ENCODE data around the gene KLC3. TPM values are rescaled to one million over a fixed set of nuclear protein-coding genes. Genes with fewer than 3 reads are reported as not detected.
A peak's percentile ranks its signal among the peaks of the same experiment; 100 is the strongest.

Gene KLC3
- 0.37 TPM in 1 of 2 replicates, not detected in the other for total RNA-seq (2014; rRNA removed; shearing (Covaris generic))

DNA sequence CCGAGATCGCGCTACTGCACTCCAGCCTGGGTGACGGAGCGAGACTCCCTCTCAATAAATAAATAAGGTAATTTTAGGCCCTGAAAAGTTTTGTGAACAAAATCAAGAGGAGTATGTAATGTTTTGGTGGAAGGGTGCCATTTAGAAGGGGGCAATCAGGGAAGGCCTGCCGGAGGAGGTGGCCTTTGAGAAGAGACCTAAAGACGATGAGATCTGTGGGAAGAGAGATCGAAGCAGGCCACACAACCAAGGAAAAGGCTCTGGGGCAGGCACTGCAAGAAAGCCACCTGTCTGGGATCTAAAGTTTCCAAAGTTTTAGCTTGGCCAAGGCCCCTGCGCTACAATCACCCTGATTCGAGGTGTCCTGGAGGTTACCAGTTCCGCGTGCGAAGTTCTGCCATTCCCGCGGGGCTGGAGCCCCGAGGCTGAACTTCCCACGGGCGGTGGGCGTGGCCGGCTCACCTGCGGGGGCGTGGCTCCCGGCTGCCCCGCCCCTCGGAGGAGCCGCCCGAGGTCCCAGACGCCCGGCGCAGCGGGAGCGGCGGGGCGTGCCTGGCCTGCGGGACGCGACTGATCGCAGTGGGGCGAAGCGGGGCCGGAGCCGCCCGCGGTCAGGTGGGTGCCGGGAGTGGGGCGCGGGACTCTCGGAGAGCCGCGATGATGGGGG is at the start of gene KLC3:
Gene KLC3, plus strand, starts transcription at position 519 of the 667 bp plus-strand sequence. CDS start 4,792 bp downstream, outside the sequence.
- Histone ChIP-seq H3K27me3 (replicated peaks) (peaks cover 23% of the 10 kb centered on the region), H3K27ac (no peak within 1 kb of the TSS), H3K4me1 (replicated peaks) (peaks cover 8% of the 10 kb centered on the region), H3K4me3 (peak within 1 kb of the TSS; percentile 20; the same call in 1 of the 2 replicates), H3K9me3 (replicated peaks) (no peaks in the 10 kb centered on the region), H3K36me3 (no peaks in the 10 kb centered on the region)
- no peak for DNase-seq (ENCODE audit: low read depth in 1 of 2, low spot score in 2 of 2)

DNA sequence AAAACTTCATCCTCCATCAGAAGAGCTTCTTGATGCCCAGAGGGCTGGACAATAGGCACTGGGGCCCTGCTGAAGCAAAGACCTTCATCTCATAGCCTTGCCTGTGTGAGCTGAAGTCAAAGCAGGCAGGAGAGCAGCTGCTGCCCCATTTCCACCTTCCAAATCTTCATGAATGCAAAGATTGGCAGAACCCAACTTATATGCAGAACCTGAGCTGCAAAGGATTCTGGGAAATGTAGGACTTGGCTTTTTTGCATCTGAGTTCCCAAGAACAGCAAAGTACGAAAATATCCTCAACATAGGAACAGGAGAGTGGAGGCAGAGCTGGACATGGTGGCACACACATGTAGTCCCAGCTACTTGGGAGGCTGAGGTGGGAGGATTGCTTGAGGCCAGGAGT is 48.7 kb upstream of the KLC3 start:
- H3K4me3 ChIP-seq: no peak overlapping the region
- no peak overlapping the region for H3K27ac ChIP-seq
- H3K36me3 ChIP-seq: peaks cover 56% of the 10 kb centered on the region
- H3K9me3 ChIP-seq (replicated peaks): no peaks in the 10 kb centered on the region
- H3K4me1 ChIP-seq (replicated peaks): no peaks in the 10 kb centered on the region
- H3K27me3 ChIP-seq (replicated peaks): no peaks in the 10 kb centered on the region
- no peak for DNase-seq (ENCODE audit: low read depth in 1 of 2, low spot score in 2 of 2)

DNA sequence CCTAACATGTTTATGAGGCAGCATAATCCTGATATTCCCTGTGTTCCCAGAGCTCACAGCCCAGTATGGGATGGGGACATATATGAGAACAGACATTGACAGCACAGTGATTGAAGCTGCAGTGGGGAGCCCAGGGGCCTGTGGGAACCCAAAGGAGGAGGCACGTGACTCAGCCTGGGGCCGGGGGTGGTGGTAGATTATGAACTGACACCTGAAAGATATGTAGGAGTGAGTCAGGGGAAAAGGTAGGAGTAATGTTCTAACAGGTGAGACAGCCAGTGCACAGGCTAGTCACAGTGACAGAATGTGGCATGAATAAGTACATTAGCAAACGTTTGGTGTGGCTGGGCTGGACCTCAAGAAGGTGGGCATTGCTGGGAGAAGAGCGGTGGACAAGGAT is 46.9 kb upstream of the KLC3 start:
- Histone ChIP-seq H3K27ac (no peak overlapping the region), H3K27me3 (replicated peaks) (no peaks in the 10 kb centered on the region), H3K9me3 (replicated peaks) (no peaks in the 10 kb centered on the region), H3K36me3 (peaks cover 47% of the 10 kb centered on the region), H3K4me1 (replicated peaks) (no peaks in the 10 kb centered on the region), H3K4me3 (no peak overlapping the region)
- DNase-seq (ENCODE audit: low read depth in 1 of 2, low spot score in 2 of 2): no peak

DNA sequence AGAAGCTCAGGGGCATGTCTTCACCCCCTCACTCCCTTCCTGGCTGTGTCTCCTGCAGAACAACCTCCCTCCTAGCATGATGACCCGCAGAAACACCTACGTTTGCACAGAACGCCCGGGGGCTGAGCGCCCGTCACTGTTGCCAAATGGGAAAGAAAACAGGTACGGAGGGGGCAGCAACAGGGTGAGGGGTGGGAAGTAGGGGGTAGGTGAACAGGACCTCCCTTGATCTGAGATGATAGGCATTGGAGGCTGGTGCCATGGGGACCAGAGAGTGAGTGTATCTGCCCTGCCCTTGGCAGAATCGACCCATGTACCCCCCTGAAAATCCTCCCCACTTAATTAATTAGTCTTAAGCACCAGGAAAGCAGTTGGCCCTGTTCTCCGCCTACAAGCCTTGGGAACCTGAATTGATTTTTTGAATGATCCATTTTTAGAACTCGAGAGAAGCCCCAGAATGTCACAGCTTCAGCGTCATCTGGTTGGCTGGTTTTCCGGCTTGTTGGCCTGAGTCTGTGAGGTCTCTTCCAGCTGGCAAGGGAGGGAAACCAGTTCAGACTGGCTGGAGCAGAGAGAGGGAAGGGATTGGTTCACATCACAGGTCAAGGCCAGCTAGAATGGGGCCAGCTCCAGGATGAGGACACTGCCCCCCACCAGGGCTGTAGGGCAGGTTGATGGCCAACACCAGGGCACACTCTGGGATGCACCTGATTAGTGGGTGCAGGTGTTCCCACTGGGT is 46.1 kb upstream of the KLC3 start:
- Histone ChIP-seq H3K9me3 (replicated peaks) (no peaks in the 10 kb centered on the region), H3K27me3 (replicated peaks) (no peaks in the 10 kb centered on the region), H3K4me1 (replicated peaks) (no peaks in the 10 kb centered on the region), H3K27ac (no peak overlapping the region), H3K4me3 (no peak overlapping the region), H3K36me3 (peaks cover 48% of the 10 kb centered on the region)
- DNase-seq (ENCODE audit: low read depth in 1 of 2, low spot score in 2 of 2): no peak

DNA sequence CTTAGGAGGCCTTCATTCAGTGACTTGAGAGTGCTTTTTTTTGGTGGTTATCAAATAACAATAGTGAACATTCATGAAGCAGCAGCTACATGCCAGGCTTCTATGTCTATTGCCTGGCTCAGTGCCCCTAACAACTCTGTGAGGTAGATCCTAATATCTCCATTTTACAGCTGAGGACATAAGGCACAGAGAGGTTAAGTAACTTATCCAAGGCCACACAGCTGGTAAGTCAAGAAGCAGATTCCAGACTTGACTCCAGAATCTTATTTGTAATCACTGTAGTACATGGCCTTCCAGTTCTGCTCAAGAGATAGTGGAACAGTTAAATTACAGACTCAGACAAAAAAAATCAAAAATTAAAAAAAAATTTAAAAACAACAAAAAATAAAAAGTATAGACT is 44.7 kb upstream of the KLC3 start:
- Histone ChIP-seq H3K4me3 (no peak overlapping the region), H3K27ac (no peak overlapping the region), H3K27me3 (replicated peaks) (no peaks in the 10 kb centered on the region), H3K4me1 (replicated peaks) (no peaks in the 10 kb centered on the region), H3K36me3 (peaks cover 46% of the 10 kb centered on the region), H3K9me3 (replicated peaks) (no peaks in the 10 kb centered on the region)
- no peak for DNase-seq (ENCODE audit: low read depth in 1 of 2, low spot score in 2 of 2)

DNA sequence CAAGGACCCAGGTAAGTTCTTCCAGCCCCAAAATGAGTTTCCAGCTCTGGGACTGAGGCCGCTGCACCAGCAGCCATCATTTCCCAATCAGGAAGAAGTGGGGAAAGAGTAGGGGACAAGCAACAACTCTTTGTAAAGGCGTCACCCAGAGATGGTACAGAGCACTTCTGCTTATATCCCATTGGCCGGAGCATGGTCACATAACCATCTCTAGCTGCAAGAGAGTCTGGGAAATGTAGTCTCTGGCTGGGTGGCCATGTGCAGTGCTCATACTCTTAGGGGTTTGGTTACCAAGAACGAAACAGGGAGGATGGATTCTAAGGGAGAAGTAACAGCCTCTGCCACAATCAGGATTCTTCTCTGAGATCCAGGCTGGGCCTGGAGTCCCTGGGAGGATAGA is 44.2 kb upstream of the KLC3 start:
- Histone ChIP-seq H3K27me3 (replicated peaks) (no peaks in the 10 kb centered on the region), H3K36me3 (peaks cover 41% of the 10 kb centered on the region), H3K4me1 (replicated peaks) (no peaks in the 10 kb centered on the region), H3K27ac (no peak overlapping the region), H3K4me3 (no peak overlapping the region), H3K9me3 (replicated peaks) (no peaks in the 10 kb centered on the region)
- no peak for DNase-seq (ENCODE audit: low read depth in 1 of 2, low spot score in 2 of 2)

DNA sequence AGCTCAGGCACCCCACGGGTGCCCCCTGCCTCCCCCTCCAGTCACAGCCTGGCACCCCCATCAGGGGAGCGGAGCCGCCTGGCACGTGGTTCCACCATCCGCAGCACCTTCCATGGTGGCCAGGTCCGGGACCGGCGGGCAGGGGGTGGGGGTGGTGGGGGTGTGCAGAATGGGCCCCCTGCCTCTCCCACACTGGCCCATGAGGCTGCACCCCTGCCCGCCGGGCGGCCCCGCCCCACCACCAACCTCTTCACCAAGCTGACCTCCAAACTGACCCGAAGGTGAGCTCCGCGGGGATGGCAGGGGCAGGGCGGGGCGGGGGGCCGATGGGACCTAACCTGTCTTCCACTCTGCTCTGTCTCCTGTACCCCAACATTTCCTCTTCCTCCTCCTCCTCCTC is 42.9 kb upstream of the KLC3 start:
- H3K36me3 ChIP-seq: peaks cover 35% of the 10 kb centered on the region
- DNase-seq (ENCODE audit: low read depth in 1 of 2, low spot score in 2 of 2): no peak
- no peaks in the 10 kb centered on the region for H3K9me3 ChIP-seq (replicated peaks)
- H3K27ac ChIP-seq: no peak overlapping the region
- no peaks in the 10 kb centered on the region for H3K27me3 ChIP-seq (replicated peaks)
- H3K4me3 ChIP-seq: no peak overlapping the region
- H3K4me1 ChIP-seq (replicated peaks): no peaks in the 10 kb centered on the region

DNA sequence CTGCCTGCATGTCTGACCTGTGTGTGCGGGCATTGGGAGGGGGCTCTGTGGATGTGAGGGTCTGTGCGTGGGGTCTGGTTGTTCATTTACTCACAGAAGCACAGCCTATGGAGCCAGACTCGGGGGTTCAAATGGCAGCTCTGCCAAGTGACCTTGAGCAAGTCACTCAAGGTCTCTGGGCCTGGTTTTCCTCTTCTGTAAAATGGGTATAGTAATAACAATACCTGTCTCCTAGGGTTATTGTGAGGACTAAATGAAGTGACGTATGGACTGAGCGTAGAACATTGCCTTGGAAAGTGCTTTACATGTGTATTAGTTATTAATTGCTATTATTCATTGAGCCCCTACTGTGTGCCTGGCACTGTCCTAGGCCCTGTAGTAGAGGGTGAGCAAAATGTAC is 42.3 kb upstream of the KLC3 start:
- H3K4me3 ChIP-seq: no peak overlapping the region
- H3K36me3 ChIP-seq: peaks cover 34% of the 10 kb centered on the region
- no peaks in the 10 kb centered on the region for H3K4me1 ChIP-seq (replicated peaks)
- H3K27me3 ChIP-seq (replicated peaks): no peaks in the 10 kb centered on the region
- H3K27ac ChIP-seq: no peak overlapping the region
- DNase-seq (ENCODE audit: low read depth in 1 of 2, low spot score in 2 of 2): no peak
- no peaks in the 10 kb centered on the region for H3K9me3 ChIP-seq (replicated peaks)

DNA sequence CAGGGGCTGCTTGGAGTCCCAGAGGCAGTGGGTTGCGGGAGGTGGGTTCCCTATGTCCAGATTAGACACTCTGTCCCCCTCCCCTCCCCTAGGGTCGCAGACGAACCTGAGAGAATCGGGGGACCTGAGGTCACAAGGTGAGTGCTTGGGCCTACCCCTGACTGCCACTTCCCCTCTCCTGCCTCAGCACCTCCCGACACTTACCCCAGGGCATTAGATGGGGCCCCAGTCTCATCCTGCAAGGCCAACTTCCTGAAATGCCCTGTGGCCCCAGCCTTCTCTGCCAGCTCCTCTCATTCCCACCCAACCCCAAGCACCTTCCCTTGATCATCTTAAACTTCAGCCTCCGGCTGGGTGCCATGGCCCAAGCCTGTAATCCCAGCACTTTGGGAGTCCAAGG is 40.8 kb upstream of the KLC3 start:
- no peaks in the 10 kb centered on the region for H3K9me3 ChIP-seq (replicated peaks)
- H3K4me3 ChIP-seq: no peak overlapping the region
- H3K27ac ChIP-seq: no peak overlapping the region
- H3K27me3 ChIP-seq (replicated peaks): no peaks in the 10 kb centered on the region
- DNase-seq (ENCODE audit: low read depth in 1 of 2, low spot score in 2 of 2): no peak
- no peaks in the 10 kb centered on the region for H3K4me1 ChIP-seq (replicated peaks)
- peaks cover 27% of the 10 kb centered on the region for H3K36me3 ChIP-seq

DNA sequence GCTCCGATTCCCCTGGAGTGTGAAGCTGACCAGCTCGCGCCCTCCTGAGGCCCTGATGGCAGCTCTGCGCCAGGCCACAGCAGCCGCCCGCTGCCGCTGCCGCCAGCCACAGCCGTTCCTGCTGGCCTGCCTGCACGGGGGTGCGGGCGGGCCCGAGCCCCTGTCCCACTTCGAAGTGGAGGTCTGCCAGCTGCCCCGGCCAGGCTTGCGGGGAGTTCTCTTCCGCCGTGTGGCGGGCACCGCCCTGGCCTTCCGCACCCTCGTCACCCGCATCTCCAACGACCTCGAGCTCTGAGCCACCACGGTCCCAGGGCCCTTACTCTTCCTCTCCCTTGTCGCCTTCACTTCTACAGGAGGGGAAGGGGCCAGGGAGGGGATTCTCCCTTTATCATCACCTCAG is 38.1 kb upstream of the KLC3 start:
- no peak overlapping the region for H3K27ac ChIP-seq
- no peaks in the 10 kb centered on the region for H3K27me3 ChIP-seq (replicated peaks)
- no peaks in the 10 kb centered on the region for H3K9me3 ChIP-seq (replicated peaks)
- peaks cover 12% of the 10 kb centered on the region; the same call in 1 of the 2 replicates for H3K36me3 ChIP-seq
- DNase-seq (ENCODE audit: low read depth in 1 of 2, low spot score in 2 of 2): no peak
- no peaks in the 10 kb centered on the region for H3K4me1 ChIP-seq (replicated peaks)
- H3K4me3 ChIP-seq: no peak overlapping the region

DNA sequence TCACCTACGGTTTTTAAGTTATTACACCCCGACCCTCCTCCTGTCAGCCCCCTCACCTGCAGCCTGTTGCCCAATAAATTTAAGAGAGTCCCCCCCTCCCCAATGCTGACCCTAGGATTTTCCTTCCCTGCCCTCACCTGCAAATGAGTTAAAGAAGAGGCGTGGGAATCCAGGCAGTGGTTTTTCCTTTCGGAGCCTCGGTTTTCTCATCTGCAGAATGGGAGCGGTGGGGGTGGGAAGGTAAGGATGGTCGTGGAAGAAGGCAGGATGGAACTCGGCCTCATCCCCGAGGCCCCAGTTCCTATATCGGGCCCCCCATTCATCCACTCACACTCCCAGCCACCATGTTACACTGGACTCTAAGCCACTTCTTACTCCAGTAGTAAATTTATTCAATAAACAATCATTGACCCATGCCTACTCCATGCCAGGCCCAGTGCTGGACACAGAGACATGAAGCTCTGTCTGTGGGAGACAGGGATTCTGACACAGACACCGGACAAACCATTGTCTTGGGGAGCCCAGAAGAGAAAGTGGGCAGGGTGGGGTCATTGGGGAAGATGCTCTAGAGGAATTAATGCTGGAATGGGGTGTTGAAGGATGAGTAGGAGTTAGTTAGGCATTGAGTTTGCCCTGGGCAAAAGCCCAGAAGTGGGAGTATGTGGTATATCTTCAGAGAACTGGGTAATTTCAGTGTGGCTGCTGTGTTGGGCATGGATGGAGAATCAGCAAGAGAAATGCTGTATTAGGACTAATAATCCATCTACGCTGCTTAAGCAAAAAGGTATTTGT is 37.1 kb upstream of the KLC3 start:
- no peak for DNase-seq (ENCODE audit: low read depth in 1 of 2, low spot score in 2 of 2)
- Histone ChIP-seq H3K4me3 (no peak overlapping the region), H3K27ac (no peak overlapping the region), H3K36me3 (peaks cover 12% of the 10 kb centered on the region; the same call in 1 of the 2 replicates), H3K4me1 (replicated peaks) (no peaks in the 10 kb centered on the region), H3K27me3 (replicated peaks) (no peaks in the 10 kb centered on the region), H3K9me3 (replicated peaks) (no peaks in the 10 kb centered on the region)

DNA sequence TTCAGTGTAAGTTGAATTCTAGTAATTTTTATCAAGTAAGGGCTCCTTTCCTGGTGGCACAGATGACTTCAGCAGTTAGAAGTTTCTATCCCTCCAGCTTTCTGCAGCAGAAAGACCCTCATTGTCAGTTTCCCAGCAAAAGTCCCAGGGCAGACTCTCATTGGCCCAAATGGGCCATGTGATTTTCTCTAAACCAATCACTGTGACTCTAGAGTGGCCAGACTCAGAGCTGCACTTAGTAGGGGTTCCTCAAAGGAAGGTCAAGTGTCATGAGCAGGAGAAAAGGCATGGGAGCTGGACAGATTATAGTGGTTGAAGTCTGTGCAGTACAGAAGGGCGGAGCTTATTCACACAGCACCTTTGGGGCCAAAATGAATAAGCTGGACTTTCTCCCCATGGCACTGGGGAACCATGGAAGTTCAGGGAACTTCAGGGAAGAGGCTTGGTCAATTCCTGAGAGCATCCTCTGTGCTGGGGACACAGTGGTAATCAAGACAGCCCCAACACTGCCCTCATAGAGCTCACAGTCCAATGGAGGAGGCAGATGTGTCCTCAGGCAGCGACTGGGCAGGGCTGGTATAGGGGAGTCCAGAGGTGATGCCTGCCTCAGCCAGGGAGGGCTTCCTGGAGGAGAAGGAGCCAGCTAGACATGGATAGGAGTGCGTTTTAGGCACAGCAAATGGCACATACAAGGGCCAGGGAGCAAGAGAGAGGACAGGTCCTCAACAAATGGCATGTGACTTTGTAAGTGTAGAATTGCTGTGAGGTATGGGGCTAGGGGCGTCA is 36.2 kb upstream of the KLC3 start:
- Histone ChIP-seq H3K4me1 (replicated peaks) (no peaks in the 10 kb centered on the region), H3K9me3 (replicated peaks) (no peaks in the 10 kb centered on the region), H3K4me3 (no peak overlapping the region), H3K27me3 (replicated peaks) (no peaks in the 10 kb centered on the region), H3K36me3 (peaks cover 12% of the 10 kb centered on the region; the same call in 1 of the 2 replicates), H3K27ac (no peak overlapping the region)
- no peak for DNase-seq (ENCODE audit: low read depth in 1 of 2, low spot score in 2 of 2)

DNA sequence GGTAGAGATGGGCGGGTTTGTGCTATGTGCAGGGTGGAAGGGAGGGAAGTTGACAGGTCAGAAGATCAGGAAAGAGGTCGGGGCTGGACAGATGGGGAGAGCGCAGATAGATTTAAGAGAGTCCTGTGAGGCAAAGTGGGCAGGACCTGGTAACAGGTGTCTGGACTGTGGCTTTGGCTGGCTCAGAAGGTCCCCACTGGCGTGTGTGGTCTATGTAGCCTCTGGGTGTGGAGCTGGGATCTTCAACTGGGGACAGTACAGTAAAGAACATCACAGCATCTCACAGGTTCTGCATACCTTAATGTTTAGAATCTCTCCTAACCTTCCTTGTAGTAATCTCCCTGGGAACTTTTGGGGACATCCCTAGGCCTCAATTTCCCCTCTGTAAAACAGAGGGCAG is 35.5 kb upstream of the KLC3 start:
- Histone ChIP-seq H3K36me3 (peaks cover 6% of the 10 kb centered on the region; the same call in 1 of the 2 replicates), H3K9me3 (replicated peaks) (no peaks in the 10 kb centered on the region), H3K4me3 (no peak overlapping the region), H3K27me3 (replicated peaks) (no peaks in the 10 kb centered on the region), H3K27ac (no peak overlapping the region), H3K4me1 (replicated peaks) (no peaks in the 10 kb centered on the region)
- no peak for DNase-seq (ENCODE audit: low read depth in 1 of 2, low spot score in 2 of 2)
